ENCODE data around the gene ALPK3. TPM values are rescaled to one million over a fixed set of nuclear protein-coding genes. Genes with fewer than 3 reads are reported as not detected.

ALPK3 gene
- total RNA-seq, 1 donor from 2014 or later, result 0.34 TPM

DNA sequence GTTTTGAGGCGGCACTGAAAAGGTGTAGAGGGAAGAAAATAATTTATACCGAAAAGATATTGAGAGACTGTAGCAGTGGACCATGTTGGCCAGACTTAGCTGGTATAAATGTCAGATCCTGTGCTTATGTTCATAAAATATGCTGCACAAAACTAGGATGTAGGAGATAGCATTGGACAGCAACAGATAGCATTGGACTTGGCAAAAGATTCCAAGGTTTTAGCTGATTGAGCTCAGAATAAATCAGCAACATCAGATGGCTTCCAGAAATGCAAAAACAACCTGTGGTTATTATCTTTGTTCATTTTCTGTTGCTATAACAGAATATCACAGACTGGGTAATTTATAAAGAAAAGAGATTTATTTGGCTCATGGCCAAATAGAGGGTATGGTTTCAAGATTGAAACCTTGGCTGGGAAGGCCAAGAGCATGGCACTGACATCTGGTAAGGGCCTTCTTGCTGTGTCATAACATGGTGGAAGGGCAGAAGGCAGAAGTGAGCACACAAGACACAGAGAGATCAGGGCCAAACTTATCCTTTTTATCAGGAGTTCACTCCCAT is 102.0 kb downstream of the ALPK3 start:
- no peaks in the 10 kb centered on the region for H3K9me3 Mint-ChIP-seq
- intact Hi-C loops (cut with micrococcal nuclease), result no loop called here
- no peak overlapping the region for H3K4me3 Mint-ChIP-seq (ENCODE audit: low read depth)
- peaks cover 12% of the 10 kb centered on the region for H3K4me1 Mint-ChIP-seq (ENCODE audit: low read depth)
- DNase-seq (ENCODE audit: low spot score), result no peak
- H3K27ac Mint-ChIP-seq, result no peak overlapping the region
- H3K36me3 Mint-ChIP-seq (ENCODE audit: low read depth), result peaks cover 2% of the 10 kb centered on the region
- H3K27me3 Mint-ChIP-seq (ENCODE audit: low read depth), result peaks cover 4% of the 10 kb centered on the region

DNA sequence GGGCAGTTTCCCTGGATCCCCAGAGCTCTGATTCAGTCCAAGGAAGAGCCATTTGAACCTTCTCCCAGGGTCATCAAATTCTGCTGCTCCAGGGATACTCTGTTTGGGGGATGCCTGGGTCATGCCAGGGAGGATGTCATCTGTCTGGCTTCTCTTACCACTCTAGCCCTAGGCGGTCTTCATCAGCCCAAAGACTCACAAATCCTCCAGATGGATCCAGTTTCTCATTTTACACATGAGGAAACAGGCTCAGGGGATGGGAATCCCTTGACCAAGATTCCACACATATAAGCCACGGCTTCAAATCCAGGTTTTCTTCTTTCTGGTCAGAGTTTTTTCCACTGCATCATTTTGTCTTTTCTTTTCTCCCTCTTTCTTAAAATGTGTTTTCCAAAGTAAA is 104.0 kb downstream of the ALPK3 start:
- intact Hi-C loops (cut with micrococcal nuclease), result no loop called here
- H3K36me3 Mint-ChIP-seq (ENCODE audit: low read depth), result no peaks in the 10 kb centered on the region
- H3K27me3 Mint-ChIP-seq (ENCODE audit: low read depth), result peaks cover 4% of the 10 kb centered on the region
- no peak for DNase-seq (ENCODE audit: low spot score)
- H3K4me3 Mint-ChIP-seq (ENCODE audit: low read depth), result no peak overlapping the region
- H3K9me3 Mint-ChIP-seq, result no peaks in the 10 kb centered on the region
- peaks cover 1% of the 10 kb centered on the region for H3K4me1 Mint-ChIP-seq (ENCODE audit: low read depth)
- no peak overlapping the region for H3K27ac Mint-ChIP-seq

DNA sequence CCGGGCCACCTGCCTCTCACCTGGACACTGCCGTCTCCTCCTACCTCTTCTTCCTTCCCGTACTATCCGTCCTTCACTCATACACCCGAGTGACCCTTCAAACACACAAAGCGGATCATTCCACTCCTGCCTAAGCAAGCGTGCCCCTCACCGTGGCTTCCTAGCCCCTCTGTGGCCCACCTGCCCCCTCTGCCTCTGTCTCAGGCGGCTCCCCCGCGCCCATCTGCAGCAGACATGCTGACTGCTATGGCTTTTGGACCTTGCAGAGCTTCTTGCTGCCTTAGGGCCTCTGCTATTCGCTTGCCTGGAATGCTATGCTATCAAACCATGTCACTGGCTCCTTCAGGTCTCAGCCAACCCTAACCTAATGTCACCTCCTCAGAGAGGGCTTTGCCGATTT is 105.4 kb downstream of the ALPK3 start:
- Mint-ChIP-seq H3K4me3 (ENCODE audit: low read depth) (no peak overlapping the region), H3K9me3 (no peaks in the 10 kb centered on the region), H3K27ac (no peak overlapping the region), H3K27me3 (ENCODE audit: low read depth) (peaks cover 4% of the 10 kb centered on the region), H3K36me3 (ENCODE audit: low read depth) (no peaks in the 10 kb centered on the region), H3K4me1 (ENCODE audit: low read depth) (peaks cover 1% of the 10 kb centered on the region)
- intact Hi-C loops (cut with micrococcal nuclease), result no loop called here
- no peak for DNase-seq (ENCODE audit: low spot score)

Other genes with a start within 250 kb of the ALPK3 start
- gene ZSCAN2, start 216.3 kb upstream of the ALPK3 start, total RNA-seq, result 10.1 and 10.6 TPM in 2 replicates
- gene WDR73, start 163.1 kb upstream of the ALPK3 start, total RNA-seq, result 20.5 and 21.3 TPM in 2 replicates
- gene NMB, start 159.2 kb upstream of the ALPK3 start, total RNA-seq, result 2.5 and 3.0 TPM in 2 replicates
- gene SEC11A, start 101.2 kb upstream of the ALPK3 start, total RNA-seq, result 115 and 117 TPM in 2 replicates
- gene ZNF592, start 68.8 kb upstream of the ALPK3 start, total RNA-seq, result 29.3 and 31.3 TPM in 2 replicates
- gene SLC28A1, start 67.3 kb downstream of the ALPK3 start, total RNA-seq, result not detected in 2 replicates
- gene PDE8A, start 164.5 kb downstream of the ALPK3 start, total RNA-seq, result 20.4 and 24.2 TPM in 2 replicates

Data from activated T-helper 2 cell treated with anti-CD3 and anti-CD28 coated beads, Interferon-gamma antibody, Interleukin-2, Interleukin-4, amounts not matched to agents 10 μg/mL and 5 μg/mL and 100 μg/mL, durations not matched to agents 14 hours and 24 hours and 36 hours (primary cell).